Tibial artery (tissue), 4 donors: ENCODE results near the gene AP3B1.
"Not testable (repeated sequence)": the region's sequence is repeated elsewhere in the genome, so short reads cannot be mapped to it uniquely, and the experiment has no call there.

Source experiments
- DNase-seq, 2 donors: peaks; one replicate each; pipeline ENCODE4 v3.0.0-alpha.2; 2019
- H3K27ac ChIP-seq, 2 donors: fragments of 200-600 bp; sonication (generic) in 1 of 2; 1 replicate in 1 of 2; 2 replicates in 1 of 2; pipeline ENCODE4 v1.5.1; 2018 to 2019; ENCODE audit warnings: mild to moderate bottlenecking in 1 of 2
- H3K27me3 ChIP-seq, 2 donors: fragments of 200-600 bp; sonication (generic) in 1 of 2; one replicate each; pipeline versions ENCODE4 v1.5.1 to v1.6.0; 2016 to 2019
- H3K36me3 ChIP-seq, 3 donors: fragments of 200-600 bp; sonication (generic) in 2 of 3; one replicate each; pipeline ENCODE4 v1.5.1; 2016 to 2019; ENCODE audit warnings: mild to moderate bottlenecking in 2 of 3
- H3K4me1 ChIP-seq, 4 donors: fragments of 200-600 bp; sonication (generic) in 2 of 4; 1 replicate in 3 of 4; 2 replicates in 1 of 4; pipeline ENCODE4 v1.5.1; 2016 to 2019
- H3K4me3 ChIP-seq, 2 donors: fragments of 200-600 bp; sonication (generic) in 1 of 2; 1 replicate in 1 of 2; 2 replicates in 1 of 2; pipeline ENCODE4 v1.5.1; 2018 to 2019; ENCODE audit warnings: mild to moderate bottlenecking in 2 of 2
- H3K9me3 ChIP-seq, 3 donors: fragments of 200-600 bp; sonication (generic) in 1 of 3; one replicate each; pipeline ENCODE4 v1.5.1; 2016 to 2019
- intact Hi-C: fragments of 100-400 bp; cut with DNase I; formaldehyde crosslinking; loops from one replicate; pipeline ENCODE4 v1.15.0; 2023; ENCODE audit warnings: low total_unique reads
- TF ChIP-seq, protein P1 (sequence below), 2 experiments: fragments of 200-600 bp in 1 of 2; fragments of 450-650 bp in 1 of 2; IDR thresholded peaks; one replicate each; pipeline ENCODE4 v1.5.1; 2017 to 2019; ENCODE audit warnings: antibody characterized with exemption in 2 of 2, mild to moderate bottlenecking in 1 of 2, moderate library complexity in 1 of 2

The AP3B1 gene

DNA sequence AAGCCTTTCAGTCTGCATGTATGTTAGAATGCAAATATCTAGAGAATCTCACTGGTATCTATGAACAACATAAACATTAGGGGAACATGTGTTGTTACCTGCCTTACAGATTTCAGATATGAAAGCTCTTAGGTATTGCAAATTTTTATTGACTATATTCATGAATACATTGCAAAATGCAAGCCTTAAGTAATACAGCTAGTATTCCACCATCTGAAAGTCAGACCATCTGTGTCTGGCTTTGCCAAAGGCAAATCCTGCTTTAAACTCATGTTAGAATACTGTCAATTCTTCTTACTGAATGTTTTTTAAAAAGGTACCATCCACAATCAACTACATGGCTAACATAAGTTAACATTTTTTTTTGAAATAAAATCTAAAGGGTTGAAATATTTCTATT is 215.6 kb downstream of the AP3B1 start:
- H3K4me3 ChIP-seq = no peak overlapping the region
- H3K9me3 ChIP-seq = no peaks in the 10 kb centered on the region
- H3K36me3 ChIP-seq = no peaks in the 10 kb centered on the region
- H3K27me3 ChIP-seq = no peaks in the 10 kb centered on the region
- DNase-seq = no peak
- no peak overlapping the region for H3K27ac ChIP-seq
- H3K4me1 ChIP-seq = no peaks in the 10 kb centered on the region
- intact Hi-C loops = no loop called here
- TF ChIP-seq, protein P1, sequence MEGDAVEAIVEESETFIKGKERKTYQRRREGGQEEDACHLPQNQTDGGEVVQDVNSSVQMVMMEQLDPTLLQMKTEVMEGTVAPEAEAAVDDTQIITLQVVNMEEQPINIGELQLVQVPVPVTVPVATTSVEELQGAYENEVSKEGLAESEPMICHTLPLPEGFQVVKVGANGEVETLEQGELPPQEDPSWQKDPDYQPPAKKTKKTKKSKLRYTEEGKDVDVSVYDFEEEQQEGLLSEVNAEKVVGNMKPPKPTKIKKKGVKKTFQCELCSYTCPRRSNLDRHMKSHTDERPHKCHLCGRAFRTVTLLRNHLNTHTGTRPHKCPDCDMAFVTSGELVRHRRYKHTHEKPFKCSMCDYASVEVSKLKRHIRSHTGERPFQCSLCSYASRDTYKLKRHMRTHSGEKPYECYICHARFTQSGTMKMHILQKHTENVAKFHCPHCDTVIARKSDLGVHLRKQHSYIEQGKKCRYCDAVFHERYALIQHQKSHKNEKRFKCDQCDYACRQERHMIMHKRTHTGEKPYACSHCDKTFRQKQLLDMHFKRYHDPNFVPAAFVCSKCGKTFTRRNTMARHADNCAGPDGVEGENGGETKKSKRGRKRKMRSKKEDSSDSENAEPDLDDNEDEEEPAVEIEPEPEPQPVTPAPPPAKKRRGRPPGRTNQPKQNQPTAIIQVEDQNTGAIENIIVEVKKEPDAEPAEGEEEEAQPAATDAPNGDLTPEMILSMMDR (IDR thresholded peaks at IDR 0.05) = no peak

DNA sequence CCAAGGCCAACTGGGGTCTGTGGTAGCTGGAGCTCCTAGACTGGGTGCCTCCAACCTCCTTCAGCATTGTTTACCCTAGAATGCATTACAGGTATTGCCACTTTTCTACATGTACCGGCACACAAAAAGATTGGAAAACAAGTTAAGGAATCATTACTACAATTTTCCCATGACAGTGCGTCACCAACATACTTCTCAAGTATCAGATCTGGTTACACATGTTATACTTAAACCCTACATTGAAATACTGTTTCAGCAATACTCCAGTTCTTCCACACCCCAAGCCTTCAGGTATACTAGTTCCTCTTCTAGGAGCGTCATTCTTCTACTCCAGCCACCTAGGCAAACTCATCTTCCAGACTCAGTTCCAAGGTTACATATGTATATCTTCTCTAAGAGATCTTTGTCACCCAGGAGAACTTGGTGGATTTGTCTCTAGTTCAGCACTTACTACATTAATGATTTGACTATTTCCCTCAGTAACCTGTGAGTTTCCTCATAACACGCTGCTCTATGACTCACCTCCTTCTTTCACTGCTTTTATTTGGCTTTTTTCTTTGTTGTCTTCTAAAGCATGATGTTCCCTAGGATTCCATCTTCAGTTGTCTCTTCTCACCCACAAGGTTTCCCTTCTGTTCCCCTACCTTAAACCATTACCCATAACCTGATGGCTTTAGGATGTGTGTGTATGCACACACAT is 217.0 kb downstream of the AP3B1 start:
- Histone ChIP-seq H3K4me3 (no peak overlapping the region), H3K9me3 (no peaks in the 10 kb centered on the region), H3K36me3 (no peaks in the 10 kb centered on the region), H3K27ac (no peak overlapping the region), H3K27me3 (no peaks in the 10 kb centered on the region), H3K4me1 (no peaks in the 10 kb centered on the region)
- intact Hi-C loops = no loop called here
- TF ChIP-seq, protein P1 (IDR thresholded peaks at IDR 0.05) = no peak
- DNase-seq = no peak

DNA sequence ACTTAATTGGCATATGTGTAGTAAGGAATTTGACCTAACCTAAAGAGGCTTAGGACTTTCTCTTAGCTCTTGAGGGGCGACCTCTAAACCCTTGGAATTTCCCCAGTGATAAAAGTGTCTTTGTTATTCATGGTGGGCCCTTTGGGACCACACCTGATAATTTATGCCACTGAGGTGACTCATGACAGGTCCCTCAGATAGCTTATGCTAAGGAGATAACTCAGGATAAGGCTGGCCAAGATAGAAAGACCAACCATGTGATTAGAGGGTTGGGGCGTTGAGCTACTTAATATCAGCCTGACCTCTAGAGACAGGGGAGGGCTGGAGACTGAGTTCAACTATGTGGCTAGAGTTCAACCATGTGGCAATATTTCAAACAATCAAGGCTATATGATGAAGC is 218.1 kb downstream of the AP3B1 start:
- TF ChIP-seq, protein P1 (IDR thresholded peaks at IDR 0.05) = no peak
- Histone ChIP-seq H3K9me3 (no peaks in the 10 kb centered on the region), H3K27me3 (no peaks in the 10 kb centered on the region), H3K4me1 (no peaks in the 10 kb centered on the region), H3K4me3 (no peak overlapping the region), H3K36me3 (peaks cover 0 to 1% (median 0%) of the 10 kb centered on the region in 3 donors), H3K27ac (no peak overlapping the region)
- DNase-seq = no peak
- intact Hi-C loops = no loop called here

DNA sequence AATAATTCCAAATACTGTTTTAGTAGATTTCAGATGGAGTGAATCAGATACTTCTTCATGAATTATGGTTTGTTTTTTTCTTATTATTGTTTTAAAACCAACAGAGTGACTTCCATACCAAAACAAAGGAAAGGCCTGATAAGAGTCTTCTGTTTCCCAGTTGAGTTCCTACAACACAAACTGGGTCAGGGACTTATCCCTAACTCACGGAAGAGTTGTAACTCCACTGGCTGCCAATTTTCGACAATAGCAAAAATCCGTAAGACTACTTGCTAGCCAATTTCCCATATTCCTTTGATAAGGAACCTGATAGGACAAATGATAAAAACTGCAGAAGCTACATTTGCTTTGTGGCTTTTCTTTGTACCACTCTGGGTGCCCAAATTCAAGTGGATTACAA is 219.2 kb downstream of the AP3B1 start:
- no peak for DNase-seq
- peaks cover 0 to 6% (median 0%) of the 10 kb centered on the region in 3 donors for H3K36me3 ChIP-seq
- H3K4me1 ChIP-seq = no peaks in the 10 kb centered on the region
- no peaks in the 10 kb centered on the region for H3K27me3 ChIP-seq
- no peaks in the 10 kb centered on the region for H3K9me3 ChIP-seq
- intact Hi-C loops = no loop called here
- H3K27ac ChIP-seq = no peak overlapping the region
- no peak overlapping the region for H3K4me3 ChIP-seq
- TF ChIP-seq, protein P1 (IDR thresholded peaks at IDR 0.05) = no peak

DNA sequence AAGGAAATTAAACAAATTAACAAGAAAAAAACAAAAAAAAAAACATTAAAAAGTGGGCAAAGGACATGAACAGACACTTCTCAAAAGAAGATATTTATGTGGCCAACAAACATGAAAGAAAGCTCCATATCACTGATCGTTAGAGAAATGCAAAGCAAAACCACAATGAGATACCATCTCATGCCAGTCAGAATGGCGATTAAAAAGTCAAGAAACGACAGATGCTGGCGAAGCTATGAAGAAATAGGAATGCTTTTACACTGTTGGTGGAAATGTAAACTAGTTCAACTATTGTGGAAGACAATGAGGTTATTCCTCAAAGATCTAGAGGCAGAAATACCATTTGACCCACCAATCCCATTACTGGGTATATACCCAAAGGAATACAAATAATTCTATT is 223.8 kb downstream of the AP3B1 start:
- DNase-seq, H3K4me3 ChIP-seq, intact Hi-C loops, H3K4me1 ChIP-seq, H3K36me3 ChIP-seq, H3K27me3 ChIP-seq, H3K27ac ChIP-seq: not testable (repeated sequence)
- peaks cover 0 to 10% (median 10%) of the 10 kb centered on the region in 3 donors for H3K9me3 ChIP-seq

DNA sequence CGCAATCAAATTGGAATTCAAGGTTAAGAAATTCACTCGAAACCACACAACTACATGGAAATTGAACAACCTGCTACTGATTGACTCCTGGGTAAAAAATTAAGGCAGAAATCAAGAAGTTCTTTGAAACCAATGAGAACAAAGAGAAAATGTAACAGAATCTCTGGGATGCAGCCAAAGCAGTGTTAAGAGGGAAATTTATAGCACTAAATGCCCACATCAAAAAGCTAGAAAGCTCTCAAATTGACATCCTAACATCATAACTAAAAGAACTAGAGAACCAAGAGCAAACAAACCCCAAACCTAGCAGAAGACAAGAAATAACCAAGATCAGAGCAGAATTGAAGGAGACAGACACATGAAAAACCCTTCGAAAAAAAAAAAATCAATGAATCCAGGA is 226.9 kb downstream of the AP3B1 start:
- DNase-seq, H3K36me3 ChIP-seq, H3K27ac ChIP-seq, intact Hi-C loops, H3K4me3 ChIP-seq, H3K4me1 ChIP-seq, H3K27me3 ChIP-seq: not testable (repeated sequence)
- peaks cover 0 to 10% (median 10%) of the 10 kb centered on the region in 3 donors for H3K9me3 ChIP-seq

DNA sequence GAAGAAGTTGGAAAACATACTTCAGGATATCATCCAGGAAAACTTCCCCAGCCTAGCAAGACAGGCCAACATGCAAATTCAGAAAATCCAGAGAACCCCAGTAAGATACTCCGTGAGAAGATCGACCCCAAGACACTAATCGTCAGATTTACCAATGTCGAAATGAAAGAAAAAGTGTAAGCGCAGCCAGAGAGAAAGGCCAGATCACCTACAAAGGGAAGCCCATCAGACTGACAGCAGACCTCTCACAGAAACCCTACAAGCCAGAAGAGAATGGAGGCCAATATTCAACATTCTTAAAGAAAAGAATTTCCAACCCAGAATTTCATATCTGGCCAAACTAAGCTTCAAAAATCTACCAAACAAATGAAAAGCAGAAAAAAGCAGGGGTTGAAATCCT is 227.8 kb downstream of the AP3B1 start:
- H3K4me3 ChIP-seq, intact Hi-C loops, H3K36me3 ChIP-seq, H3K4me1 ChIP-seq, DNase-seq, H3K27ac ChIP-seq, H3K27me3 ChIP-seq: not testable (repeated sequence)
- H3K9me3 ChIP-seq = peaks cover 0 to 10% (median 10%) of the 10 kb centered on the region in 3 donors
